Upper lobe of left lung (tissue), 6 donors: ENCODE measurements around the gene FBXL19. TPM values are rescaled to one million over a fixed set of nuclear protein-coding genes. Genes with fewer than 3 reads are reported as not detected.

Experiments
- ATAC-seq, 2 donors: fragments of 200-7000 bp; cut with Tn5 transposase; one replicate each; pipeline ENCODE4 v1.9.1; 2022; ENCODE audit warnings: mild to moderate bottlenecking in 2 of 2, moderate library complexity in 2 of 2; ENCODE audit not compliant: low FRiP score in 2 of 2
- DNase-seq, 2 donors: peaks; one replicate each; pipeline ENCODE4 v3.0.0-alpha.2; 2019 to 2020
- H3K27ac ChIP-seq, 4 donors: fragments of 200-600 bp; sonication (generic); one replicate each; pipeline ENCODE4 v1.5.1; 2016 to 2019
- H3K27me3 ChIP-seq, 4 donors: fragments of 200-600 bp; sonication (generic); one replicate each; pipeline ENCODE4 v1.5.1; 2017 to 2019
- H3K36me3 ChIP-seq, 4 donors: fragments of 200-600 bp; sonication (generic); one replicate each; pipeline ENCODE4 v1.5.1; 2016 to 2019
- H3K4me1 ChIP-seq, 4 donors: fragments of 200-600 bp; sonication (generic); one replicate each; pipeline ENCODE4 v1.5.1; 2018 to 2019
- H3K4me3 ChIP-seq, 4 donors: fragments of 200-600 bp; sonication (generic); one replicate each; pipeline ENCODE4 v1.5.1; 2017 to 2019; ENCODE audit warnings: mild to moderate bottlenecking in 2 of 4, moderate library complexity in 1 of 4
- H3K9me3 ChIP-seq, 4 donors: fragments of 200-600 bp; sonication (generic); one replicate each; pipeline ENCODE4 v1.5.1; 2018 to 2019
- EP300 ChIP-seq, 4 donors: sonication (generic); formaldehyde crosslinking; IDR thresholded peaks; one replicate each; pipeline ENCODE4 v1.5.1; 2017; ENCODE audit warnings: antibody characterized with exemption in 4 of 4, control low read depth in 2 of 4
- POLR2A ChIP-seq, 4 donors: fragments of 450-650 bp; IDR thresholded peaks; one replicate each; pipeline ENCODE4 v1.5.1; 2016 to 2017; ENCODE audit warnings: antibody characterized with exemption in 4 of 4, mild to moderate bottlenecking in 2 of 4
- POLR2AphosphoS5 ChIP-seq, 2 donors: sonication (generic); formaldehyde crosslinking; IDR thresholded peaks; one replicate each; pipeline ENCODE4 v1.5.1; 2017; ENCODE audit warnings: antibody characterized with exemption in 2 of 2
- WGBS, 2 donors: methylation state at CpG; one replicate each; pipeline ENCODE4 v1.1.5; 2017 to 2018; 5-methylcytosine and 5-hydroxymethylcytosine counted together
- total RNA-seq, 6 donors: library from RNA; depleted of rRNA in 4 of 6; stranded (reverse); fragments of >200 nt in 4 of 6; gene quantifications; one replicate each; pipeline versions ENCODE4 v1.1.0 to v1.2.1, GENCODE V29; 2016 to 2021
- TF ChIP-seq, protein P1 (sequence below), 6 experiments: fragments of 450-650 bp in 4 of 6; fragments of 200-600 bp in 2 of 6; sonication (generic) in 2 of 6; IDR thresholded peaks; one replicate each; pipeline ENCODE4 v1.5.1; 2016 to 2019; ENCODE audit warnings: antibody characterized with exemption in 6 of 6
- donor health status: DM: no; HTN: no; CAD: no; lungs with moderate emphysema.
- donor health status: DM: no; HTN: yes; CAD: no; lungs with severe emphysema.

The FBXL19 gene
- total RNA-seq, 6 donors from 2014 or later, result 7.3 to 40.9 (median 15.5) TPM

- WGBS, 2 donors, result 90 to 100% methylated on average over 4 to 14 of the region's 14 CpGs
- TF ChIP-seq, protein P1, sequence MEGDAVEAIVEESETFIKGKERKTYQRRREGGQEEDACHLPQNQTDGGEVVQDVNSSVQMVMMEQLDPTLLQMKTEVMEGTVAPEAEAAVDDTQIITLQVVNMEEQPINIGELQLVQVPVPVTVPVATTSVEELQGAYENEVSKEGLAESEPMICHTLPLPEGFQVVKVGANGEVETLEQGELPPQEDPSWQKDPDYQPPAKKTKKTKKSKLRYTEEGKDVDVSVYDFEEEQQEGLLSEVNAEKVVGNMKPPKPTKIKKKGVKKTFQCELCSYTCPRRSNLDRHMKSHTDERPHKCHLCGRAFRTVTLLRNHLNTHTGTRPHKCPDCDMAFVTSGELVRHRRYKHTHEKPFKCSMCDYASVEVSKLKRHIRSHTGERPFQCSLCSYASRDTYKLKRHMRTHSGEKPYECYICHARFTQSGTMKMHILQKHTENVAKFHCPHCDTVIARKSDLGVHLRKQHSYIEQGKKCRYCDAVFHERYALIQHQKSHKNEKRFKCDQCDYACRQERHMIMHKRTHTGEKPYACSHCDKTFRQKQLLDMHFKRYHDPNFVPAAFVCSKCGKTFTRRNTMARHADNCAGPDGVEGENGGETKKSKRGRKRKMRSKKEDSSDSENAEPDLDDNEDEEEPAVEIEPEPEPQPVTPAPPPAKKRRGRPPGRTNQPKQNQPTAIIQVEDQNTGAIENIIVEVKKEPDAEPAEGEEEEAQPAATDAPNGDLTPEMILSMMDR (IDR thresholded peaks at IDR 0.05), result no peak
- TF ChIP-seq POLR2AphosphoS5 (IDR thresholded peaks at IDR 0.05), result no peak
- TF ChIP-seq POLR2A (IDR thresholded peaks at IDR 0.05), result no peak
- no peak for TF ChIP-seq EP300 (IDR thresholded peaks at IDR 0.05)
- Histone ChIP-seq H3K27me3 (no peaks in the 10 kb centered on the region), H3K4me3 (no peak overlapping the region), H3K36me3 (peaks cover 16 to 88% (median 73%) of the 10 kb centered on the region in 4 donors), H3K4me1 (peaks cover 8 to 11% (median 9%) of the 10 kb centered on the region in 4 donors), H3K9me3 (no peaks in the 10 kb centered on the region), H3K27ac (no peak overlapping the region)
- ATAC-seq (no peak), DNase-seq (no peak)
These were observed 57.6 kb downstream of the FBXL19 start for GRCh38 chr16:30980959-30981358.

GRCh38 chr16:30982548-30983288 lies 59.3 kb downstream of the FBXL19 start:
- peak in 1 of 2 donors; percentile 77 for ATAC-seq
- Histone ChIP-seq H3K27ac (no peak overlapping the region), H3K9me3 (no peaks in the 10 kb centered on the region), H3K36me3 (peaks cover 12 to 74% (median 57%) of the 10 kb centered on the region in 4 donors), H3K4me1 (peaks cover 8 to 11% (median 9%) of the 10 kb centered on the region in 4 donors), H3K27me3 (no peaks in the 10 kb centered on the region), H3K4me3 (no peak overlapping the region)
- DNase-seq, result no peak
- WGBS, 2 donors, result 85 to 93% methylated on average over 16 of the region's 17 CpGs
- TF ChIP-seq, protein P1 (IDR thresholded peaks at IDR 0.05), result no peak
- no peak for TF ChIP-seq EP300 (IDR thresholded peaks at IDR 0.05)

- ATAC-seq, result no peak
- 85 to 90% methylated on average over 12 to 24 of the region's 25 CpGs for WGBS, 2 donors
- Histone ChIP-seq H3K4me3 (no peak overlapping the region), H3K9me3 (no peaks in the 10 kb centered on the region), H3K27me3 (no peaks in the 10 kb centered on the region), H3K27ac (no peak overlapping the region), H3K36me3 (peaks cover 12 to 67% (median 55%) of the 10 kb centered on the region in 4 donors), H3K4me1 (peaks cover 8 to 11% (median 9%) of the 10 kb centered on the region in 4 donors)
- TF ChIP-seq, protein P1 (IDR thresholded peaks at IDR 0.05), result no peak
- TF ChIP-seq POLR2AphosphoS5 (IDR thresholded peaks at IDR 0.05) (no peak), POLR2A (IDR thresholded peaks at IDR 0.05) (no peak), EP300 (IDR thresholded peaks at IDR 0.05) (no peak)
- no peak for DNase-seq
These were observed 60.0 kb downstream of the FBXL19 start for GRCh38 chr16:30983289-30983889.

GRCh38 chr16:30983898-30984610 lies 60.7 kb downstream of the FBXL19 start:
- Histone ChIP-seq H3K36me3 (peaks cover 12 to 60% (median 50%) of the 10 kb centered on the region in 4 donors), H3K9me3 (no peaks in the 10 kb centered on the region), H3K27me3 (no peaks in the 10 kb centered on the region), H3K27ac (no peak overlapping the region), H3K4me1 (peaks cover 8 to 11% (median 9%) of the 10 kb centered on the region in 4 donors), H3K4me3 (no peak overlapping the region)
- TF ChIP-seq POLR2A (IDR thresholded peaks at IDR 0.05), result no peak
- TF ChIP-seq POLR2AphosphoS5 (IDR thresholded peaks at IDR 0.05), result no peak
- ATAC-seq (no peak), DNase-seq (no peak)
- 79 to 81% methylated on average over 6 to 13 of the region's 14 CpGs for WGBS, 2 donors
